Hematopoietic multipotent progenitor cell (in vitro differentiated cells): Measurements from ENCODE around the gene SMOC1. TPM values are rescaled to one million over a fixed set of nuclear protein-coding genes. Genes with fewer than 3 reads are reported as not detected.

Source experiments
- DNase-seq, 3 donors: peaks; one replicate each; pipeline ENCODE4 v3.0.0-alpha.2; 2011 to 2015; ENCODE audit warnings: low read depth in 2 of 3, low spot score in 2 of 3
- total RNA-seq: library from RNA; depleted of rRNA; stranded (reverse); fragments of >200 nt; gene quantifications from one replicate; pipeline ENCODE4 v1.2.3, GENCODE V29; 2012

The SMOC1 gene
- total RNA-seq, 1 donor, result under 0.01 TPM

DNA sequence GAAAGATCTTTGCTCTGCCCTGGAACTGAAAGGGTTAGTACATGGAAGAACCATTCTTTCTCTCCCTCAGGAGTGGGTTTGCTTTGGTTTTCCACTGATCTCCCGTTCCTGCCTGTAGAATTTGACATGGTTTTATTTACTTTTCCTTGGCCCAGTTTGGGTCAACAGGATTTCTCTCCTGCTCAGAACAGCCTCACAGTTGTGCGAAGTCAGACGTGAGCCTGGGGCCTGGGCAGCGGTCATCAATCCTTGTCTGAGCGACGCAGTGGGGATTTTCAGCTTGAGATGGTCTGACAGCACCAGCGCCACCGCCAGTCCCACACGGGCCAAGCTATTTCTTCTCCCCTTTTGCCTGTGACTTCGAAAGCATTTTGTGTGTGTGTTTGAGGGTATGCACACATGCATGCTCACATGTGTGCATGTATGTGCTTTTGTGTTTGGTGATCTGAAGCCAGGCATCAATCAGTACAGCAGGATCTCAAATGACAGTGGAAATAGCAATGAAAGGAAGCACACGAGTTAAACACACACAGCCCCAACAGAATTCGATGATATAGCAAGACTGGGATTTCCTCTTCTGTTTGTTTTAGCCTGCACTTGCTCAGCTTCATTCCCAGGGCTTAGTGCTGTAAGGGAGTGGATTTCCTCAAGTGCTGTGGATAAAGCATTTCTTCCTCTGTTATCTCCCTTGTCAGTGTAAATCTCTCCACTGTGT is 58.3 kb downstream of the SMOC1 start:
- no peak for DNase-seq

DNA sequence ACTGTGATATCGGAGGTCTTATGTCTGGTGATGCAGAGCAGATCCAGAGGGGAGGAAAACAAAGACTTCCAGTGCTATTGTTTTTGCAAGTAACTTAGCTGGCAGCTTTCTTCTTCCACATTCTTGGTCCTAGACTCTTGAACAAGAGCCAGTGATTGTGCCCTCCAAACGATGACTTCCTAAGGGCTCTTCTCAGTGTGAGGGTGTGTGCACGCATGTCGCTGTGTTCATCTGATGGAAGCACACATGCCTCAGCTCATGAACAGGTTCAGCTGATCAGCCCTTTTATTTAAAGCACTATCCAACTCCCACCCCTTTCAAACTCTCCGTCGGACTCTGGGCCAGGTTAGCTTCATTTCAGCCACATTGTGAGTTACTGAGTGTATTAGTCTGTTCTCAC is 59.5 kb downstream of the SMOC1 start:
- DNase-seq, result no peak

DNA sequence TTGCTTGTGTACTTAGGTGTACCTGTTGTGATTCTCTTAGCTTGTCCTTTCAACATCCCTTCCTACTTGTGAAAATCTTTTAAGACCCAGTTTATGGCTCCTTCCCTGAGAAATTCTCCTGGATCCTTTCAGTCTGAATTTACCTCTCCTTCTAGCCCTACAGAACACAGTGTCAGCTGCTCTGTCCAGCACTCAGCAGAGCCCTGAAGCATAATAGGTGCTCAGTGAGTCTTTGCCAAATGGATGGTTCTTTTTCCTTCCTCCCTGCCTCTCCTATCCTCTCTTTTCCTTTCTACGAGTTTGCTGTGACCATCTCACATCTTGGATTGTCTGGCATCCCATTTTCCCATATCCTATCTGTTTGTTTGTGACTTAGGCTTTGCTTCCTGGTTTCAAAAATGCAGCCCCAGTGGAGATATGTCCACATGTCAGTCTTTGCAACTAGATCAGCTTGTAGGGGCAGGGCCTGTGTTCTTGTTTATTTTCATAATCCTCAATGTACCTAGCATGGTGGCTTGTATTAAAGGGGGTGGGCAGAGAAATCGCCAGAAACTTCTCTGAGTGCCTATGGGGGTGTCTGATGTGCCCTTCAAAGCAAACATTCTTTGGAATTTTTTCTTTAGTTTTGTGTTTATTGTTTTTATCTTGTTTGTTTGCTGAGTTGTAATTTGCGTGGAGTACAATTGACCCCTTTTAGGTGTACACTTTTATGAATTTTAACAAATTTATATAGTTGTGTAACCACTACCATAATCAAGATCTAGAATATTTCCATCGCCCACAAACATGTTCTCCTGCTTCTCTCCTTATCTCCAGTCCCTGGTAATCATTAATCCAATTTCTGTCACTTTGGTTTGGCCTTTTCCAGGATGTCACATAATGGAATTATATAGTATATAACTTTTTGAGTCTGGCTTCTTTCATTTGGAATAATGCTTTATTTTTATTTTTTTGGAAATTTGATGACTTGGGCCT is 62.8 kb downstream of the SMOC1 start:
- no peak for DNase-seq

DNA sequence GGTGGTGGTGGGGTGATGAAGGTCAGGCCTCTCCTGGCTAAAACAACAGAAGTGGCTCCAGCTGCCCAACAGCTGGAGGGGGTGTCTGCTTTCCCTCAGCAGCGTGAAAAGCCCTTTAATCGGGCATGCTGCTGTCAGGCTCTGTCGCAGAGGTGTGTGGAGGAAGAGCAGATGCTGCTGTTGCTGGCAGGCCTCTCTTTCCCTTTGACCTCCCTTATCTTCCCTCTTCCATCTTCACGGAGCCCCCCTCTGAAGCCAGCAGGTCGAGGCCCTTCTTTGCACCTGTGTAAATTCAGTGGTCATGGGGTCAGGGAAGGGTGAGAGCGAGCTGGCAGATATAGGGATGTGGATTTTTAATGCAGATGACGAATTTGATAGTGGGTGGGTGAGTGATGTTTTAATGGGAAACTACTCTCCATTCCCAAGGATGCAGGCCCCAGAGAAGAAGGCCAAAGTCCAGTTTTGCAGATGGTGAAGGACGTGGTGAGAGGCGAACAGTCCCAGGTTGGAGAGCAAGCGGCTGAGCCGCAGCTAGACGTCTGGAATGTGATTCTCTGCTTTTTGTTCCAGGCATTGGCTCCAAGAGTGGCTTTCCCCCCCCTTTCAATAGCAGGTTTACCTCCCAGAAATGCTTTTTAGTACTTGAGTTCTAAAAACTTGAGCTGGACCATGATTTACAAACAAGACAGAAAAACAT is 64.0 kb downstream of the SMOC1 start:
- DNase-seq, result no peak

DNA sequence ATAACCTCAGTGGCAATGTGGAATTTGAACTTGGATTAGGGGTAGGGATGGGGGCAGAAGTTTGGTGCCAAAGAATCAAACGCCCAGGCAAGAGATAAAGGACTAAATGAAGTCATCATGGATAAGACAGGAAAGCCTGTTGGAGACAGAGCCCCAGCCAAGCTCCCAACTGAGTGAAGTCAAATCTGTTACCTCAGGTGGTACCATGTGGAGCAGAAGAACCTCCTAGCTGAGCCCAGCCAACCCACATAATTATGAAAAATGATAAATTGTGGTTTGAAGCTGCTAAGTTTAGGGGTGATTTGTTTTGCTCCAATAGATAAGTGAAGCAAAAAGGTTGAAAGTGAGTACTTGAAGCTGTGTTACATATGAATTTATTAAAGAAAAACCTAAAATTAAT is 66.1 kb downstream of the SMOC1 start:
- no peak for DNase-seq

DNA sequence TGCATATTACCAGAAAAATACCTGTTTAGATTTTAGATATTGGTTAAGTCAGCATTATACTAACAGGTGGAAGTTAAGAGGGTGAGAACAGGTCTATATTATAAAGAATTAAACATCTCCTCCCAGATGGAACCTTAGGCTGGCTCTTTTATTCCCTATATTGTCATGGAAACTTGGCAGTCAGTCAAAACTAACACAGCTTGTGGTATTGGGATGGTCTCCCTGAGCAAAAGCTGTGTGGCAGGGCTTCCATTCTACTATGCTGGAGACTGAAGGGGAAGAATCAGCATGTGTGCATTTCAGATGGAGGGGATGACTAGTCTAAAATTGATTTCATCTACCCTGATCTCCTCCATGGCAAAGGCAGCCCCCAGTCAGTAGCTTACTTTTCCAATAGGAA is 66.7 kb downstream of the SMOC1 start:
- DNase-seq, result no peak

DNA sequence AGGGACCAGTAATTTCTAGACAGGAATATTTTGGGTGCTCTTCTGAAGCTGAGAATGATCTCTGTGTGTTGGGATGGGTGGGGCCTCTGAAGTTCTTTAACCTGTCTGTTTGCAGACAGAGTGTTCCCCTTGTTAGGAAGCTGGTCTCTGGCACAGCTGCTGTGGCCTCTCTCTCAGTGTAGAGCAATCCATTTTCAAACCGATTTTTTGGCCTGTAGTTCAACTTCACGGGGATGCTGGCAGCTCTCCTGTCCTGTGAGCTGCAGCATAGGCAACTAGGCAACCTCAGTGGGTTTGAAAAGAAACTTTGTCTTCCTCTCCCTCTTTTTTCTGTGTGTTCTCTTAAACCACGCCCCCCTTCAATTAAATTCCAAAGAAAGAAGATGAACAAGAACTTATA is 69.1 kb downstream of the SMOC1 start:
- no peak for DNase-seq

DNA sequence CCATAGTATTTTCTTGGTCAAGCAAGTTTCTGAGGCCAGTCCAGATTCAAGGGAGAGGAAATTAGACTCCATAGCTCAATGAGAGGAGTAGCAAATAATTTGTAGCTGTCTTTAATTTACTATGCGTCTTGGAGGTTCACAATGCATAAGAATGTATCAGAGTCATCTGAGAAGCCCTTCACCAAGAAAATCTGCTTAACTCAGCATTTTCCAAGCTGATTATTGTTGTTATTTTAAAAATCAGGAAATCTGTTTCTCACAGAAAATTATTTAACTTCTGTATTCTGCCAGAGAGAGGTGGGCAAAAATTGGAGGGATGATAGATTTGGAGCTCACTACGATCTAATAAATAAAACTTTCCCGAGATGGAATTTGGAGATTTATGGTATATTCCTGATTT is 72.0 kb downstream of the SMOC1 start:
- DNase-seq, result no peak

DNA sequence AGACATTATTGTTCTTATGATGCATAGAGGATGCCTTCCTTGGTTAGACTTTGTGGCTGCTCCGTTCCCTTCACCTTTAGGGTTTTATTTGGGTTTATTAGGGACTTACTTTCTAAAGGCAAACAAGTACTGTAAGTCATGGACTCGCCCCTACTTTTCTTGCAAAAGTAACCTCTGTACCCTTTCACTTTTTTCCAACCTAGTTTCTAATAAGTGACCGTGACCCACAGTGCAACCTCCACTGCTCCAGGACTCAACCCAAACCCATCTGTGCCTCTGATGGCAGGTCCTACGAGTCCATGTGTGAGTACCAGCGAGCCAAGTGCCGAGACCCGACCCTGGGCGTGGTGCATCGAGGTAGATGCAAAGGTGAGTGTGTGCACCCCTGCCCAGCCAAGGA is 72.7 kb downstream of the SMOC1 start:
- DNase-seq, result no peak

DNA sequence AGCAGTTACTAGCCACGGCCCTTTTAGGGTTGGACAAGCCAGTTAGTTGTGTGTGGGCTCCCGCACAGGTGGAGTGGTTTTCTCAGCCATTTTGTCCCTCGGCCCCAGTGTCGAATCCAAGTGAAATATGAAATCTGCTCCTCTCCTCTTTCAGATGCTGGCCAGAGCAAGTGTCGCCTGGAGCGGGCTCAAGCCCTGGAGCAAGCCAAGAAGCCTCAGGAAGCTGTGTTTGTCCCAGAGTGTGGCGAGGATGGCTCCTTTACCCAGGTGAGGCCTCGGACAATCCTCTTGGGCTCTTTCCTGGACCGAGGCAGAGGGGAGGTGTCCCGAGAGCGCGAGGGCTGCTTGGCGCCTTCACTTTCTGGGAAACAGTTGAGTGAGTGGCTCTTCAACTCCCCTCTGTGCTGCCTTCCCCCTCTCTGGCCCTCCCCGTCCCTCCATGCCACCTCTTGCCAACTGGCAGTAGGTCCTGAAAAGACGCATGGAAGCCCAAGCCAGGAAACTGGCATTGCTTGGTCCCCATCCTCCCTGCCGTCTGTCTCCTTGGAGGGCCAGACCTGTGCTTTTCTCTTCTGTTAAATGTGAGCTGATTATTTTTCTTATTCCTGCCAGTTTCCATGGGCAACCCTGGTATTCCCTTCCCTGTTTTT is 74.2 kb downstream of the SMOC1 start:
- DNase-seq, result no peak

DNA sequence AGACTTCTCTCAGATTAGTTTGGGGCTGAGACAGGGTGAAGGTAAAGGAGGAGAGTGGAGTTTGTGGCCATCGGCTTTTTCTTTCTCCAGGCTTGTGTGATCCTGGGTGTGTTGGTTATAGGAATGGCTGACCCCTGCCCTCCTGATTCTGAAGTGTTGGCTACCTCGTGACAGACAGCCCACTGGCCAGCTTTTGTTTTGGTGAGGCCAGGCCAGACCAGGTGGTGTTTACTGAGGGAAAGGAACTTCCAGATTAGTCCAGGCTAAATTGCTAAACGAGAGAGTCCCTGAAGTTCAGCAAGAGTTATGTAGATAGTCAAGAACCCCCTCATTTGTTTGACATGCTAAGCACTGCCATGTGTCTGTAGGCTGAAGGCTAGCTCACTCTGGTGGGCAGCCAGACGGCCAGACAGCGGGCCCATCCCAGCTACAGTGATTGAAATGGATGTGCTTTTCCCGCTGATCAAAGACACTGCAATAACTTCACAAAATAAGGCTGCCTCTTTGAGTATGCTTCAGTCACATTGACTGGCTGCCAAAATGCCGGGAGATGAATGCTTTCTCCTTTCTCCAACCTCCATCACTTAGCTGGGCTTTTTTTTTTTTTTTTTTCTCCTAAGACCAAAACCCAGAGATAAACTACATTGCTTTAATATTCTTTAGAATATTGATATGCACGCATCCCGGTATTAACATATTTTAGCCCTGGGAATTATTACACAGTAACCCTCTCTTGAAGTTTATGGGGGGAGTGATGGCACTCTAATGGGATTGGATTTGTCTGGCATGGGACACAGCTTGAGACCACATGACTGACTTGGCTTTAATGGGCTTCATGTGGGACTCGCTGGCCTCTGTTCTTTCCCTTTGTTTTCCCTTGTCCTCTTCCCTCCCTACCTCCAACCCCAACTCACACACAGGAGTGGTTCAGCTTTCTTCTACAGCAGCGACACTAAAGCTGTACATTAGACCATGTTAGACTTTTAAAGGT is 76.9 kb downstream of the SMOC1 start:
- no peak for DNase-seq

DNA sequence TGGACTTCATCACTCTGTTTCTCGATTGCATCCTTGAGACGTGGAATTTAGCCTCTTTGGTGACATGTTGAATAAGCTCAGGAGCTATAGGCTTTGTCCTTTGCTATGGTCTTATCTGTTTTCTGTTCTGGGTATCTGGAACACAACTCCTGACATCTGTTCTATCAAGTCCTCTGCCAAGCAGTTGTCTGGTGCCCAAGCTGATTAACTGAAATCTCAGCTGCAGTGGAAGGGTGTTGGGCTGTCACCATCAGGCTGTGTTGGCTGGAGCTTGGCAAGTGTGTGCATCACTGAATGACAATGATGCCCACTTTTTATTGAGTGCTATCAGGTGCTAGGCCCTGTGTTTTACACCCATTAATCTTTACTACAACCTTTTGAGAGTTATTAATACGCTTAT is 77.8 kb downstream of the SMOC1 start:
- no peak for DNase-seq

DNA sequence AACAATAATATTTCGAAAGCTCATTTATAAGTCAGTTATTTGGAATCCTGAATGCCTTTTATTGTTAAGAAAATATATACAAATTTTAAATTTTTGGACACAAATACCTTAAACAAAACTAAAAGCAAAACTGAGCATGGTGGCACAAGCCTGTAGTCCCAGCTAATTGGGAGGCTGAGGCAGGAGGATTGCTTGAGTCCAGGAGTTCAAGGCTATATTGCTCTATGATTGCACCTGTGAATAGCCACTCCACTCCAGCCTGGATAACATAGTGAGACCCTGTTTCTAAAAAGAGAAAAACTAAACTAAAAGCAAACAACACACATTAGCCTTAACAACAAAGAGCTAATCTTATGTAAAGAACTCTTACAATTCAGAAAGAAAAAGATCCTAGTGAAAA is 78.8 kb downstream of the SMOC1 start:
- no peak for DNase-seq

DNA sequence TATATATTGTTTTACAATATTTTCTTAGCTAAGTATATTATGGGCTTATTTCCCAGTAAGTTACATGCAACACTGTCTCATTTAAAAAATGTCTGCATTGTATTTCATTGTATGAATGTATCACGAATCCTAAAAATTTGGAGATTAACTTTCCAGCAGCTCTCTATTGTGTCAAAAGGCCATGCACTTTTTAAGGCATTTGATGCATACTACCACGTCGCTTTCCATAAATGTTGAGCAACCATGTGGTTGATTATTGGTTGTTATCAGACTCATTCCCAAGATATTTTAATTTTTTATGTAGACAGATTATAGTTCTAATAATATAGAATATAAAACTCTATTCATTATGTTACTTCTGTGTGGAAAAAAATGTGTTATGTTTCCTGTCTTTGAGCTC is 79.9 kb downstream of the SMOC1 start:
- no peak for DNase-seq

DNA sequence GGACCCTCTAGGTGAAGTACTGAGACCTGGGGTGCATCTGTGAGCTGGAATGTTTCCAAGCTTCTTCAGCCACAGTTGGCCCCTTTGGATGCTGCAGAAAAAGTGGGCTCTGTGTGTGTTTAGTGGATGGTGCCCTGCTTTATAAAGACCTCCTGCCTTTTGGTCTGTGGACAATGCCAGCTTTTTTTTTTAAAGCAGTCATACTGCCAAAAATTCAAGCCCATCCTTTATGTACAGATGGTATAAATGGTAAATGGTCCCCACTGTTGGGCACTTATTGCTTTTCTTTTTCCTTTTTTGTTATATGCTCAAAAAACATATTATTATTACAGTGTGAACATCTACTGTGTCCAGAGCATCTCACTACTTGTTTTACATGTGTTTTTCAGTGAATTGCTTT is 81.1 kb downstream of the SMOC1 start:
- DNase-seq, result no peak

DNA sequence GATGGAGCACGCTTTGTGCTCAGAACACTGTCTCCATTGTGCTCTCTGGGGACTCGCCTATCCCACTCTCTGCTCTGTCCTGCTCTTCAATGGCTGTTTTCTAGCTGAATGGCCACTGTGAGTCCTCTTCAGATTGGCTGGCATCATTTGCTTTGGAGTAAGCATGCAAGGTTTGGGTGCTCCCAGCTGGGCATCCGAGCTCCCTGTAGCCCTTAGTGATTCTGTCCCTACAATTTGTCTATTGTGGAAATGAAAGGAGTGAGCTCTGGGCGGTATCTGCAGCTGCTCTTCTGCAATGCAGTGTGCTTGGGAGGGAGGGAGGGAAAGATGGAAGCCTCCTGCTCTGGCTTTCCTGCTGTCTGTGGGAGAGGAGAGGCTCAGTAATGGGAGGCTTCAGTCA is 84.8 kb downstream of the SMOC1 start:
- DNase-seq, result no peak

DNA sequence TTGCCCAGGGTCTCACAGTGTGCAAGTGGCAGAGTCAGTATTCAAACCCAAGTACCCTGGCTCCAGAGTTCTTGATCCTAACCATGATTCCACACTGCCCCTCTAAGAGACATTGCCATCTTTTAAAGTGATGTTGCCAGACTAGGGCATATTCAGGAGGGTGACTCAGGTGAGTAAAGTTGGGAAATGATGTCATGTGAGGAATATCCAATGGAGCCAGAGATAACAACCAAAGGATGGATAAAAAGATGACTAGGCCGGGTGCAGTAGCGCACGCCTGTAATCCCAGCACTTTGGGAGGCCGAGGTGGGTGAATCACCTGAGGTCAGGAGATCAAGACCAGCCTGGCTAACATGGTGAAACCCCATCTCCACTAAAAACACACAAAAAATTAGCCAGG is 85.6 kb downstream of the SMOC1 start:
- no peak for DNase-seq

DNA sequence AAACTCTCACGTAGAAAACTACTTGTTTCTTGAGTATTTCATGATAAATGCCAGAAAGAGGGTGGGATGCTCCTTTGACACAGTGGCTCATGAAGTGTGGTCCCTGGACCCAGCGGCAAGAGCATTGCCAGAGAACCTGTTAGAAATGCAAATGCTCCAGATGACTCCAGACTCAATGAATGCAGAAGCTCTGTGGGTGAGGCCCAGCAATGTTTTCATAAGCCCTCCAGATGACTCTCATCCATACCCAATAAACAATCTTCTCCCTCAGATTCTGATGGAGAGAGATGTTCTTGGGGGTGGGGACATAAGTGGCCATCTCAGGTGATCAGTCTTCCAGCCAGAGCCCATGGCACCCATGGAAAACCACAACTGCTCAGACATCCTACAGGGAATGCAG is 88.9 kb downstream of the SMOC1 start:
- DNase-seq, result no peak

DNA sequence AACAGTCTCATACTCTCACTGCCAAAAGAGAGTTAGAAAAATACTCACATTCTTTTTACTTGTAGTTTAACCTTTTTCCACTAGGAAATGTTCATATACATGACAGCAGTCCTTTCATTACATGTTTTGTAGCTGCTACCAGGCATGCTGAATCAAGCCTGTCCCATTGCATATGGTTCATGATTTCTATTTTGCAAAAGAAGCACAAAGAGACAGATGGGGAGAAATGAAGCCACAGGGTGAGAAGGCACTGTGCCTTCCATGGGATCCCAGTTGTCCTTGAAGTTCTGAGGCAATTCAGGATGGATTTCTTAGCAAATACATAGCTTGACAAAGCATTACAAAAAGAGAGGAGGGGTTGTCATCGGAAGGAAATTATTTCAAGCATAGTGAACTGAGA is 89.5 kb downstream of the SMOC1 start:
- no peak for DNase-seq

DNA sequence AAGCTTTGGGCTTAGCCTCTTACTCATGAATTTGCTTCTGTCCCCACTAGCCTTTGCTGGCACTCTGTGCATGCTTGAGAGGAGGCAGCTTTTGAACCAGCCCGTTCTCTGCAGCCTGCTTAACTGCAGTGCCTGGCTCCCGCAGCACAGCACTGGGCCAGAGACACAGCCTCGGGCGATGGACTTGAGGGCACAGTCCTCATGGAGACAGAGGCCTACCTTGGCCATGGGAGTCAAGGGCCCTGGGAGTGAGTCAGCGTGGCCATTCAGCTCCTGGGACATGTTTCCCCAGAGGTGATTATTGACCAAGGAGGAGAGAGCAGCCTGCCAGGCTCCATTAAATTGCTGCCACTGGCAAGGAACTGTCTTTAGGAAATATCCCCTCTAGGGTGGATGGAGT is 93.5 kb downstream of the SMOC1 start:
- no peak for DNase-seq
